Ovary (tissue), 3 donors: Measurements from ENCODE around the gene SLC9A7.

Source experiments
- CTCF ChIP-seq, 3 donors: fragments of 450-650 bp in 2 of 3; fragments of 200-600 bp in 1 of 3; IDR thresholded peaks; one replicate each; pipeline versions ENCODE4 v1.5.1 to v1.8.0; 2016 to 2022; ENCODE audit warnings: antibody characterized with exemption in 3 of 3, mild to moderate bottlenecking in 1 of 3
- EP300 ChIP-seq: sonication (generic); formaldehyde crosslinking; IDR thresholded peaks from one replicate; pipeline ENCODE4 v1.6.1; 2017; ENCODE audit warnings: antibody characterized with exemption
- POLR2A ChIP-seq: fragments of 450-650 bp; IDR thresholded peaks from one replicate; pipeline ENCODE4 v1.6.1; 2017; ENCODE audit warnings: antibody characterized with exemption, mild to moderate bottlenecking, moderate library complexity
- donor health status: DM: no; HTN: no; CAD: no.

GRCh38 chrX:46617906-46618305 is 141.0 kb downstream of the SLC9A7 start:
- TF ChIP-seq POLR2A = no peak
- no peak for TF ChIP-seq CTCF (IDR thresholded peaks at IDR 0.05)
- TF ChIP-seq EP300 = no peak
